GM11168 (cell line): ENCODE data around the gene TMEM164.

Experiments used
- in situ Hi-C: fragments of 300-500 bp; cut with MboI; formaldehyde crosslinking; loops from one replicate; pipeline ENCODE4 v1.12.0; 2022; ENCODE audit warnings: low sequenced_read_pairs; ENCODE audit not compliant: unreplicated experiment

TMEM164 gene

DNA sequence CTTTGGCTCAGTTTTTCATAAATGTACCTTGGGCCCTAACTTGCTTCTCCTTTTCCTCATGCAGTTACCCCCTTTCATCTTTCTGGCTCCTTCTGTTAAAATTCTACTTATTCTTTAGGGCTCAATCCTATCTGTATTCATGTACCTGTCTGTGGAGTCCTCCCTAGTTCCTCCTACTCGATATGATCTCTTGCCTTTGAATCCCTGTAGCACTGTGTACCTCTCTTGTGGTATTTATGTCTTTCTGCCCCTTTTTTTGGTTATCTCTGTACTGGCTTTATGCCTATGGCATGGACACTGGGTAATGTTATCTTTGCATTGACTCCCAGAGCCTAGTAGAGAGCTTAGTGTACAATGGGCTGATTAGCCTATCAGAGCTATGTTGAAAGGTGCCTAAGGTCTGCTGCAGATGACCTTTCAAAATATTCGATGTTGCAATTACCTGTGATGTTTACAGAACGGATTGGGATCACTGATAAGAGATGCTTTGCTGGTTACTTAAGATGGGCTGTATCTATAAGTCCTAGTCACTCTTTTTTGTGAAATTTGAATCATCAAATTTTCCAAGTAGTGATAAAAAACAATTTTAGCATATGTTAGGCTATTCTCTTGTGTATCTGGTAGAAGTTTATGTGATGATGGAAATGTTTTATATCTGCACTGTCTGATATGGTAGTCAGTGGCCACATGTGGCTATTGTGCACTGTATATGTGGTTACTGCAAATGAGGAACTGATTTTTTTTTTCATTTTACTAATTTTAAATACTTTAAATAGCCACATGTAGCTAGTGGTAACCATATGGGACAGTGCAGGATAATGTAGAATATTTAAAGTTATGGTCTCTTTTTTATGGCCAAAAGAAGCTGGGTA is 33.5 kb downstream of the TMEM164 start:
- in situ Hi-C loops, result no loop called here

DNA sequence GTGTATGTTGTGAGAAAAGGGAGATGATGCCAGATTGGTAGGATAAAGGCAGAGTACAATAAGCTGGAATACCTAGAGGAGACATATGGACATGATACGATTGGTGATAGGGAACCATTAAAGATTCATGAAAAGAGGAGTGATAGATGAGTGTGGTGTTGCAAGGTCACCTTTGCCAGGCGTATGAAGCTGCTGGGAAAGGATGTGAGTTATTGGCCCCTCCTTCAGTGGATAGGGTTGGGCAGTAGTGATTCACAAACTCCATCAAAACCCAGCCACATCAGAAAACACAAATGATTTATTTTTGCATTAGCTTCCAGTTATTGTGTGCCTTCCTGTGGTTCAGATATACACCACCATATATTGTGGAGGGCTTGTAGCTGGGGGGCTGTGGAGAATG is 34.3 kb downstream of the TMEM164 start:
- in situ Hi-C loops, result no loop called here

DNA sequence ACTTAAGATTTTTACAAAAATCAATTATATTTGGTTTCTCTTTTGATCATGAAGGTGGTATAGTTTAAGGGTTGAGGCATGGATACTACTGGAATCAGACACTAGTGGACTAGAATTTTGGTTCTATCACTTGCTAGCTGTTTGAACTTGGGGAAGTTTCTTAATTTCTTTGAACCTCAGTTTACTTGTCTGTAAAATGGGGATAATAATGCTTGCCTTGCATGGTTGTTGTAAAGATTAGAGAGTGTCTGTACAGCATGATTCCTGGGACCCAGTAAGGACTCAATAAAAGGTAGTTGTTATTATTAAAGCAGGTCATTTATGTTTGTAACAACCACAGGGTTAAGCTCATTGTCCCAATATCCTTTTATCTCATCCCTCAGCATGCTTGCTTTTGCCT is 36.0 kb downstream of the TMEM164 start:
- in situ Hi-C loops, result no loop called here

DNA sequence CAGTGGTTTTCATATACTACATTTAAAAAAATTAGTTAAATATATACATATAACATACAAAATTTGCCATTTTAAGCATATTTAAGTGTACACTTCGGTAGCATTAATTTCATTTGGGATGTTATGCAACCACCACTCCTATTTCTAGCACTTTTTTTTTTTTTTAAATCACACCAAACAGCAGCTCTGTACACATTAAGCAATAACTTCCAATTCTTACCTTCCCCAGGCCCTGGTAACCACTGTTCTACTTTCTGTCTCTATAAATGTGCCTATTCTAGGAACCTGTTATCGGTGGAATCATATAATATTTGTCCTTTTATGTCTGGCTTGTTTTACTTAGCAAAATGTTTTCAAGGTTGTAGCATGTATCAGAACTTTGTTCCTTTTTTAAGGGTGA is 39.1 kb downstream of the TMEM164 start:
- in situ Hi-C loops, result no loop called here

DNA sequence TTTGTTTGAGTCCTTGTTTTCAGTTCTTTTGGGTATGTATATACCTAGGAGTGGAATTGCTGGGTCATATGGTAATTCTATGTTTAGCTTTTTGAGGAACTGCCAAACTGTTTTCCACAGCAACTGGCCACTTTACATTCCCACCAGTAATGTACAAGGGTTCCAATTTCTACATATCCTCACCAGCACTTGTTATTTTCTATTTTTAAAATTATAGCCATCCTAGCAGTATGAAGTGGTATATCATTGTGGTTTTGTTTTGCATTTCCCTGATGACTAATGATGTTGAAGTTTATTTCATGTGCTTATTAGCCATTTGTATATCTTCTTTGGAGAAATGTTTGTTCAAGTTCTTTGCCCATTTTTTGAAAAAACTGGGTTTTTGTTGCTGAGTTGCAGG is 39.6 kb downstream of the TMEM164 start:
- in situ Hi-C loops, result no loop called here

DNA sequence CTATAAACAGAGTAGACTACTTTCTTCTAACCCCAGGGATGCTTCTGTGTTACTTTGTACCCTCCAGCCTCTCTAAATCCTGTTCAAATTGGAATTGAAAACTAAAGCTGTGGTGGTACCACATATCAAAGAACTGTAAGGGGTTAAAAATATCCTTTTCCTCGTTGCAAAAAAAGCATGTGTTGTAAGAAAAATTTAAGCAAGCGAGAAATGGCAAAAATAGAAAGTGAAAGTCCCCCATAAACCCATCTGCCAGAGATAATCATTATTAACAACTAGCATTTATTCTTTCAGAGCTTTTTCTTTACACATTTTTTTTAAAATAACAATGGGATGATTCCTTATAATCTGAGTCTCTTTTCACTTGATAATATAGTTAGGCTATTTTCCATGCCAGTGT is 40.6 kb downstream of the TMEM164 start:
- in situ Hi-C loops, result no loop called here

DNA sequence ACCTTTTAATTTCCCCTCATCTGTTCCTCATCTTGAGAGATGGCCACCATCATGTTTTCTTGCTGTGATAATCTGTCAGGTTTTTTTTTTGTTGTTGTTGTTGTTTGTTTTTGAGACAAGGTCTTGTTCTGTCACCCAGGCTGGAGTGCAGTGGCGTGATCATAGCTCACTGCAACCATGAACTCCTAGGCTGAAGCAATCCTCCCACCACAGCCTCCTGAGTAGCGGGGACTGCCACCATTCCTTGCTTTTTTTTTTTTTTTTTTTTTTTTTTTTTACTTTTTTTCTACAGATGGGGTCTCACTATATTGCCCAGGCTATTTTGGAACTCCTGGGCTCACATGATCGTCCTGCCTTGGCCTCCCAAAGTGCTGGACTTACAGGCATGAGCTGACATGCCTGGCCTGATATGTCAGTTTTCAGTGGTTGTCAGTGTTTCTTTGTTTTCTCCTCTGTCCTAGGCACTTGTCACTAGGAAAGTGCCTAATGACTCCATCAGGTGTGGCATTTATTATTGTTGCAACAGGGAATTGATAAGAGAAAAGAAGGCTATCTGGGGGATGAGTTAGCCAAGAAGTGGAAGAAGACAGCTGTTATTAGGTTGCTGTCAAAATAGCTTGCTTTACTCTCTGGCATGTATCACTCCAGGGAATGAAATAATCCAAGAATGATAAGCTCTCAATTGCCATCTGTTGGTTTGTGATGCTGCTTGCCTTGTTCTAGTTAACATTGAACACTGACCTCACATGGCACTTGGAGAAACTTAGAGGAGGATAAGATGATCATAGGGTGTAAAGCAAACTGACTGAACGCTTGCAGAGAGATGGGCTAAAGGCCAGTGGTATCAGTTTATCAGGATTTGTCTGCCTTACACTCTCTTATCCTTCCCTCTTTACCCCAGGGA is 41.7 kb downstream of the TMEM164 start:
- in situ Hi-C loops, result no loop called here

DNA sequence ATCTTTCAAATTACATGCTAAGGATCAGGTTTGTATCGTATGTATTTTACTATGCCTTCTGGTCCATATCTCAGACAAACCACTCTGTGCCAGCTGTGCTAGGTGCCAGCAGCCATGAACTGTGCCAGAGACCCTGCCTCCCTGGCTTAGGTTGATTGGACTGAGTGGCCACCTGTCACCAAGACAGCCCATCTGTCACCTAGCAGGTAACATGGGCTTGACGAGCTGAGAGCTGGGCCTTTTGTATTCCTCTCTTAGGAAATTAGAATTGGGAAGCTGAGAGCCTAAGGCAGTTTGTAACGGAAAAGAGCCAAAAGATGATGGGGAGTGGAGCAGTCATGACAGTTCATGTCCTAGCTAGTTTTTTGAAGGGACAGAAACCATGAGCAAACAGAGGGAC is 42.5 kb downstream of the TMEM164 start:
- in situ Hi-C loops, result no loop called here

DNA sequence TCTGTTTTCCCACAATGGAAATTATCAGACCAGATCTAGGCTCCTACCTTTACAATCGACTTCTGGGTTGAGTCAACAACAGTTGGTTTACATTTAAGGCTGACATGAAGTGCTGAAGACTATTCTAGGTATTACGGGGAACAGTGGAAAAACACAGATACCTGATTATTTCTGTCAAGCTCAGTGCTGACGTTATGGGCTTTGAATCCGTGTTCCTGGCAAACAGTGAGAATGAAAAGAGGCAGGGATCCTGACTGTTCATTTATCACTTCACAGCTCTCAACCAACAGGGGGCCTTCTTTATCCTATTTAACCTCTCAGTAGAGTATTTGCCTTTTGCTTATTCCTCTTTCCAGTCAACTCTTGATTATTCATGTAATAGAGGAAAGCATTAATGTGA is 43.1 kb downstream of the TMEM164 start:
- in situ Hi-C loops, result no loop called here

DNA sequence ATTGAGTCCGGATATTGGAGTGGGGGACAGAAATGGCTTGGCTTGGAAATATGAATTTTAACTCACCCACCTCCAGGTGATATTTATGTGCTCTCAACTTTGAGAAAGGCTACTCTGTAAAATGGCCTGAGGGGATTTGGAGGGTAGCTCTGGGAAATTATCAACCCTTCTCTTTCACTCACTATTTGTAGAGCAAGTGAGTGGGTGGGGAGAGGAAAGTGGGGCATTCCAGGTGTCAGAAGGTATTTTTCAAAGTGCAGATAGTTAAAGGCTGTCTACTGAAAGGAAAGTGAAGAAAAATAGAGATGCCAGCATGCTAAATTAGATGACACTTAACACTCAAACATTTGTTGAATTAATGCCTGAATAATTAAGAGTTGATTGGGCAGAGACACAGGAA is 44.1 kb downstream of the TMEM164 start:
- in situ Hi-C loops, result no loop called here

DNA sequence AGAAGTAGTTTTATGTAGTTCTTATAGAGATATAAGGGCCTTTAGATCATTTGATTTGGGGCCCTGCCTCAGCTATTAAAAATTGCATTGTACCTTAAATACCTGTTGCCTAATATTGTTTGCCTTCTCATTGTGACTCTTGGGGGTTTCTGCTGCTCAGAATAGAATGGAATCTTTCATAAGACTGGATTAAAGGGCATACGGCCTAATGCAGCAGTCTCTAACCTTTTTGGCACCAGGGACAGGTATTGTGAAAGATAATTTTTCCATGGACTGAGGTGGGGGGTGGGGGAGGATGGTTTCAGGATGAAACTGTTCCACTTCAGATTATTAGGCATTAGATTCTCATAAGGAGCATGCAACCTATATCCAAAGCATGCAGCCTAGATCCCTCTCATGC is 46.2 kb downstream of the TMEM164 start:
- in situ Hi-C loops, result no loop called here

DNA sequence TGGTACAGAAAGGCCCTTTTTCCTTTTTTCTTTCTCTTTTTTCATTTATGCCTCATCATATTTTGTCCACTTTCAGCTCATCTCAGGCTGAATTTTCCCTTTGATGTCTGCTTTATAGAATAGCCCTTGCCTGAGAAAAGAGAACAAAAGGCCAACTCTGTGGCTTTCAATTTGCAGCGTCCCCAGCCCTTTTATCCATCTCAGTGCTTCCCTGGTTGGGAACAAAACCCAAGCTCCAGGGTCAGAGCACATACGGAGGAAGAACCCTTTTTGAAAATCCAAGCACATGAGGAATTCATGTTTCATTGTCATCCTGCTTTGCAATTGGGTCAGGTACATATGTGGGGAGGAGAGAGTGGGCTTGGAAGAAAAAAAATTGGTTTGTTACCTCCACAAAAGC is 47.5 kb downstream of the TMEM164 start:
- in situ Hi-C loops, result no loop called here

DNA sequence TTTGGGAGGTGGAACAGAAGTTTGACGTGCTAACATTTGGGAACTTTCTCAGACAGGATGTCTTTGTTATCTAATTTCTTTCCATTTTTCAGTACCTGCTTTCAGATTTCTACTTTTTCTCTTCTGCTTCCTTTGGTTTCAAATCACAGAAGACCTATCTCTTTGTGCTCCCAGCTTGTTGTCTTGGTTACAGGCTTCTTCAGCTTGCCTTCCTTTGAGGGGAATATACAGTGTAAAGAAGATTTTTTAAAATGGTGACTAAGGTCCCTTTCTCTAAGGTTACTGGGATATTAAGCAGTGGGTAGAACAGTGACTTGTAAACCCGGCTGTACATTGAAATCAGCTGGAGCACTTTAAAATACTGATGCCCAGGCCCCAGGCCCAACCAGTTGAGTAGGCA is 48.0 kb downstream of the TMEM164 start:
- in situ Hi-C loops, result no loop called here

DNA sequence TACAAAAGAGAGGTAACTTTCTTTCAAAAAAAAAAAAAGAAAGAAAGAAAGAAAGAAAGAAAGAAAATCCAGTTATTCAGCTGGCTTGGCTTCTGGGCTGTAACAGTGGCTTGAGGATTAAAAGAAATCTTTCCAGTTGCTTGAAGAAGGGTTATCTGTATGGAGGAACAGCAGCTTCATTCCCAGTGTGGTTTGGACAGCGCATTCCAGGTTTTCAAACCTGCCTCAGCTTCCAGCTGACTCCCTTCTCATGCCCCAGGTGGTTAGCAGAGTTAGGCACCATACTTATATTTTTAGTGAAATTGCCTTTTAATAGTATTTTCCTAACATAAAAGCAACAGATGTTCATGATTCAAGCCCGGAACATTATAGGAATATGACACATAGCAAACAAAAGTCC is 48.6 kb downstream of the TMEM164 start:
- in situ Hi-C loops, result no loop called here

DNA sequence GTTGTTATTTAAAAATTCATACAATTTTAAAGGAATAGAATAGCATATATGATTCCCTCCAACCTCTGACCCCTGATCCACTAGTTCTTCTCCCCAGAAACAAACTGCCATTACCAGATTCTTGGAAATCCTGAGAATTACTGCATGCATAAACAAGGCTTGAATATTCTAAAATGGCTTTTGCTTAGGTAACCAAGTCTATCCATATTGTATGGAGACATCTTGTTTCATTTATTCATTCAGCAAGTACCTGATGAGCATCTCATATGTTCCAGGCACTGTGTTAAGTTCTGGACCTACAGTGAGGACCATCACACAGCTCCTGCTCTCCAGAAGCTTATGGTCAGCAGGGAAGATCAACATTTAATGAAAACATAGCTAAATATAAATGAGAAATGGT is 49.4 kb downstream of the TMEM164 start:
- in situ Hi-C loops, result no loop called here

DNA sequence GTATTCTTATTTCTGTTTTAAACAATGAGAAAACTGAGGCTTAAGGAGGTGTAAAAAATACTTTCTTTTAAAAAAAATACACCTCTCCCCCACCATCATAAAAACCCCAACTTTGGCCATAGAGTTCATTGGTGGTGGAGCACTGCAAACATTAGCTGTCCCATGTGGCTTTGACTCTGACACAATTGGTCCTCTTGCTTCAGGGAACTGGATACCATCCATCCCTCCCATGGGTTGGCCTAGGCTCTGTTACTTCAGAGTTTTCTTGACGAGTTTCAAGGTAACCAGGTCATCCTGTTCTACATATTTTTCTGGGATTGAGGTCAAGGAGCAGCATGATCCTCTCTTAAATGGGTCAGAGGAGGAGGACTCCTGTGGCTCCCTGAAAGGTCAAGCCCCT is 50.5 kb downstream of the TMEM164 start:
- in situ Hi-C loops, result no loop called here

DNA sequence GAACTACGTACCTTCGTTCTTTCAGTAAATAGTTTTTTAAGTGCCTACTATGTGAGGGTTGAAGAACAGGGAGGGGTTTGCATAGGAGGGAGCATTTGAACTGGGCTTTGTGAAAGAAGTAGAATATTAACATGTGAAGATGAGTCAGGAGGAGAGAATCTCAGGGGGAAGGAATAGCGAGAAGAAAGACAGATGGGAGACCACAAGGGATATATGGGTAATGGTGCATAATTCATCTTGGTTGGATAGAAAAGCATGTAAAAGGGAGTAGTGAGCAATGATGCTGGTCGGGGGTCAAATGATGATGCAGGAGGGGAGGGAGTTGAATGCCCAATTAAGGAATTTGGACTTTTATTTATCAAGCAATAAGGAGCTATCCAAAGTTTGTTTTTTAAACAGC is 52.7 kb downstream of the TMEM164 start:
- in situ Hi-C loops, result no loop called here

DNA sequence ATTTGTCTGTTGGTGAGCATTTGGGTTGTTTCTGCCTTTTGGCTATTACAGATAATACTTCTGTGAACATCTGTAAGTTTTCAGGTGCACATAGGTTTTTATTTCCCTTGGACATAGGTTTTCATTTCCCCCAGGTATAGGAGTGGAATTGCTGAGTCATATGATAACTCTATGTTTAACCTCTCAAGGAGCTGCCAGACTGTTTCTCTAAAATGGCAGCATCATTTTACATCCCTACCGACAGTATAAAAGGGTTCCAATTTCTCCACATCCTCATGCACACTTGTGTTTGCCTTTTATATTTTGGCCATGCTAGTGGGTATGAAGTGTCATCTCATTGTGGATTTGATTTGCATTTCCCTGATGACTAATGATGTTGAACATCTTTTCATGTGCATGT is 53.5 kb downstream of the TMEM164 start:
- in situ Hi-C loops, result no loop called here

DNA sequence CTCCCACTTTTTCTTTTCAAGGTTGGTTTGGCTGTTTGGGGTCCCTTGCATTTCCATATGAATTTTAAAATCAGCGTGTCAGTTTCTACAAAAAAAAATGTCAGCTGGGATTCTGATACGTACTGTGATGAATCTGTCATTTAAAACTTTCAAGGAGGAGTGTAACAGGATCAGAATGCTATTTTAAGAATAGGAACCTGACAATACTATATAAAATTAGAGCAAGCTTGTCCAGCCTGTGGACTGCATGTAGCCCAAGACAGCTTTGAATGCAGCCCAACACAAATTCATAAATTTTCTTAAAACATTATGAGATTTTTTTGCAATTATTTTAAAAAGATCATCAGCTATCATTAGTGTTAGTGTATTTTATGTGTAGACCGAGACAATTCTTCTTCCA is 56.5 kb downstream of the TMEM164 start:
- in situ Hi-C loops, result no loop called here

DNA sequence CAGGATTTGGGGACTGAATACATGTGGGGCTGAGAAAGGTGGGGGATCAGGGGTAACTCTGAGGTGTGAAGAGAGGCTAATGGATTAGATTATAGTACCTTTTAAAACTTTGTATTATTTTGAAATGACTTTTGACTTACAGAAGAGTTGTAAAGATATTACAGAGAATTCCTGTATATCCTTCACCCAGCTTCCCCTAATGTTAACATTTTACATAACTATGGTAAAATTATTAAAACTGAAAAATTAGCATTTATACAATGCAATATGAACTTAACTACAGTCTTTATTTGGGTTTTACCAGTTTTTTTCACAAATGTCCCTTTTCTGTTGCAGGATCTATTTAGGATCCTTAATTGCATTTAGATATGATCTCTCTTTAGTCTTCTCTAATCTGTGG is 57.4 kb downstream of the TMEM164 start:
- in situ Hi-C loops, result no loop called here

DNA sequence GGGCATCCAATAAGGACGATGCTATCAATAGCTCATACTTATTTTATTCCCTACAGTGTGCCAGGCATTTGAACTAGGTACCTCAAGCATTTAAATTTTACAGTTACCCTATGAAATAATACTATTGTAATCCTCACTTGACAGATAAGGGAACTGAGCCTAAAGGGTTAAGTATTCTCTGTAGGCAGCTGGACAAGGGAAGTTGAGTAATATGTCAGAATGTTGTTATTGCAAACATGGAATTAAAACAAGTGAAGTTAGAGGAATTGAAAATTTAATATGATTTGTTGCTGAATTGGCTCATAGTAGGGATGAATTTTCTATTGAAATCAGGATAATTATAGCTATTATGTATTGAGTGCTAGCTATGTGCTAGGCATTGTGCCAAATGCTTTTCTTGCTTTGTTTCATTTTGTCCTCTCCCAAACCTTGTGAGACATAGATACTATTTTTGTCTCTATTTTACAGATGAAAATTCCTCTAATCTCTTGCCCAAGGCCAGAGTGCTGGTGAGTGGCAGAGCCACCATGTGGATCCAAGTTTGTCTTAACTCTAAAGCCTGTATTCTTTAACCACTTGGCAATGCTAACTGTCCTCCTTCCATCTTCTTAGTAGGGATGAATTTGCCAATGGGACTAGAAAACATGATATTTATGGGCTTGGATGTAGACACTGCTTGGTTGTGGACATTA is 58.1 kb downstream of the TMEM164 start:
- in situ Hi-C loops, result no loop called here
